ENCODE measurements around the gene FSCN2.

Gene FSCN2

GRCh38 chr17:81513753-81514488 is 14.3 kb upstream of the FSCN2 start:
- DNase-seq = peak; percentile 82

- DNase-seq = no peak
These were observed 13.8 kb upstream of the FSCN2 start for GRCh38 chr17:81514489-81514738.

DNA sequence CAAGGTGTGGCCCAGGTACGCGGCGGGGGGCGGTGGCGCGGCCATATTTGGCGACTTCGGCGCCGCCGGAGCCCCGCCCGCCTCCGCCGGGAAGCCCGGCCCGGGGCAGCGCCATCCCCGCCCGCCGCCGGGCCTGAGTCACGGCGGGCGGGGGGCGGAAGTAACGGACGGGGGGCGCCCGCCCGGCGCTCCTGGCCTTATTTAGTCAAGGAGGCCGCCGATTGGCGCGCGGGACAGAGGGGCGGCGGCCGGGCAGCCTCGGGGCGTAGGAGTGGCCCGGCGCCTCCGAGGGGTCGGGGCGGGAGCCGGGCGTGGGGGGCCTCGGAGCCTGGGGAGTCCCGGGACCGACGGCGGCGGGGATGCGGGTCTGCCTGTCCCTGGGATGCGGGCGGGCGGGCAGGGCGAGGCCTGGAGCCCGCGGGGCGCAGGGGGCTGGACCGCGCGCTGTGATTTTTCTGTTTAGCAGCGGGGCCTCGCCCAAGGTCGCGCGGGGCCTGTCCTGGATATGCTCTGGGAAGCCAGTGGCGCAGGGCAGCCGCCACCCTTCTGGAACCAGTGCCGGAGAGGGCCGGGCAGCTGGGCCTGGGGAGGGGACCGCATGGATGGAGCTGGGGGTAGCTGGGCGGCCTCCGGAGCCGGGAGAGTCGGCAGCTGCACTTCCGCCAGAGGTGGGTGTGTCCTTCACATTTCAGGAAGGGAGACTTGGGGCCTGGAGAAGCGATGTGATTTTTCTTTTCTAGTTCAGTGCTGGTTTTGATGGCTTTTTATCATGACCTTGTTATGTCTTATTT is 13.2 kb upstream of the FSCN2 start:
- DNase-seq = peak; percentile 96

DNA sequence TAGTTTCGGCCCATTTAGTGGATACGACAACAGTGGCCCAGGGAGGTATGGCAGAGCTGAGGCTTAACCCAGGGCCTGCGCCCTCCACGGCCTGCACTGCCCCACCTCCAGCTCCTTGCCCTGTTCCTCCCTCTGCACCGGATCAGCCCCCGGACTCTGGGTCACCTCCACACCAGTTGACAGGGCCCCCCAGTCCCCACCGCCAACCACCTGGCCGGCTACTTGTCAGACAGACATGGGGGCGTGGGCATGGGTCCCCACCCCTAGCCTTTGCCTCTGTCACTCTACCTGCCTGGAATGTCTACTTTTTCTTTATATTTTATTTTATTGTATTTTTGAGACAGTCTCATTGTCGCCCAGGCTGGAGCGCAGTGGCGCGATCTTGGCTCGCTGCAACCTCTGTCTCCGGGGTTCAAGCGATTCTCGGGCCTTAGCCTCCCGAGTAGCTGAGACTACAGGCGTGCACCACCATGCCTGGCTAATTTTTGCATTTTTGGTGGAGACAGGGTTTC is 12.6 kb upstream of the FSCN2 start:
- no peak for DNase-seq

GRCh38 chr17:81516439-81516838 is 11.7 kb upstream of the FSCN2 start:
- no peak for DNase-seq

GRCh38 chr17:81517009-81517338 is 11.2 kb upstream of the FSCN2 start:
- DNase-seq = no peak

DNA sequence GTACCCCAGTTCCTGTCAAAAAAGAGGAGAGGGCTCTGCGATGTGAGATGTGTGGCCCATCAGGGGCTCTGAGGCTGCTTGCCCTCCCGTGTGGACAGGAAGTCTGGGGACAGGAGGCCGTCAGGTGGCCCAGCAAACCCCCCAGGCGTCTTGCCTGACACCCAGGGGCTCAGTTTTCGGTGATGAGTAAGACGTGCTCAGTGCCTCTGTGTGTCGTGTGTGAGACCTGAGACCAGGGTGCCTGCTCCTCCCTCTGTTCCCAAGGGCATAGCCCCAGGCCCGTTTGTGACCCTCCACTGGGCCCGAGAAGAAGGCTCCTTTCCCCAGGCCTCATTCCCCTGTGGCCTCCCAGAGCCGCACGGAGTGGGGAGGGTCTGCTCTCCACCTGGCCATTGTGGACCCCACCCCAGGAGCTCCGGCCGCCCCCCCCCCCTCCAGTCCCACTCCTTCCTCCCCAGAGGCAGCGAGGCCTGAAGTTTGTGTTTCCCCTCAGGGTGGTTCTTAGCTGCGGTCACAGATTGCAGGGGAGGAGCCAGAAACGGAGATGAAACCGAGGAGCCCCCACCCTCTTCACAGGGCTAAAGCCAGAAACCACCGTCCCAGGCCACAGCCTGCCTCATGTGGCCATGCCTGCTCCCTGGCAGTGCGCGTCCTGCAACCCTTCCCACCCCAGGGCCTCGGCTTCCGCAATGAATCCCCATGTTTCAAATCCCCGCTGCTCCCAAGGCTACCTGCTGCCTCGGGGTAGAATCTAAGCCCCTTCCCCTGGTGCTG is 10.7 kb upstream of the FSCN2 start:
- no peak for DNase-seq

GRCh38 chr17:81518113-81518784 is 9.9 kb upstream of the FSCN2 start:
- DNase-seq = no peak

DNA sequence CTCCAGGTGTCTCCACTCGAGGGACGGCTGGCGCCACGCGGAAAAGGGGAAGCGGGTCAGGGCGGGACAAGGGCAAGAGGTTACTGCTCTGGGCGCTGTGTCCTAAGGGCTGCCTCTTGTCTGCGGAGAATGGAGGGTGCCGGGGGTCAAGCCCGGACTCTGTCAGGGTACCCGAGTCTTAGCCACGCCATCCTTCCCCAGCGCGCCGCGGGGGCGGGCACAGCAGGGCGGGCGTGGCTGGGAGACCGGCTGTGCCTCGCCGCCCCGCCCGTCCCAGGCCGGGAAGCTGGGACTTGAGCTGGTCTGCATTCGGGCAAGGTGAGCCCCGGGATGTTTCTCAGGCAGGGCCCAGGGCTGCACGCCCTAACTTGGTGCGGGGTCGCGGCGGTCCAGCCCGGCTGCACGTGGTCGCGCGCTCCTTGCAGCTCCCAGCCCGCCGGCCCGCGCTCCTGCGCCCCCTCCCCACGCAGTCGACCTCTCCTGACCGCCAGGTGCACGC is 9.3 kb upstream of the FSCN2 start:
- no peak for DNase-seq

- DNase-seq = no peak
These were observed 8.7 kb upstream of the FSCN2 start for GRCh38 chr17:81519284-81520020.

- no peak for DNase-seq
These were observed 7.9 kb upstream of the FSCN2 start for GRCh38 chr17:81520021-81520901.

GRCh38 chr17:81522491-81523401 is 5.4 kb upstream of the FSCN2 start:
- no peak for DNase-seq

DNA sequence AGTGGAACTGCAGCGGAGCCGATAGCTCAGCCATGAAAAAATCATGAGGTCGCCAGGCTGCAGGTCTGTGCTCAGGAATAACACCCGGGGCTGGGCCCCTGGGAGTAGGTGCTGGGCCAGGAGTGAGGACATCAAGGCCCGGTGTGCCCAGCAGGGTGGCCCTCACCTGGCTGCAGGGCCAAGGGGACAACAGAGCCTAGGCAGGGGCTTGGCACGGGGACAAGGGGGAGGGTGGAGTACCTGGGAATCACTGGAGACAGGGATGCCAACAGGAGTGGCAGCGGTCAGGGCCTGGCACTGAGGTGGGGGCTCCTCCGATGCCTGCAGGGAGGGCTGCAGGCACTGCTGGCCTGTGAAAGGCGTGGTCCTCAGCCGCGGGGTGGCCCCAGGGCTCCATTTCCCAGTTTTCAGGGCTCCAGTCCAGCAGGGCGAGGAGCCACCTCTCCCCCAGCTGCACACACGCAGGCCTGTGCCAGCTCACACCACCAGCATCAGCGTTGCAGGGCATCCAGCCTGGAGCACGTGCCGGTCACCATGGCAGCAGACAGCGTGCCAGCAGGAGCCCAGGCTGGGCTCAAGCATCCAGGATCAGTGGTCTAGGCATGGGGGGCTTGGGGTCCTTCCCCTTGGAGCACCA is 4.7 kb upstream of the FSCN2 start:
- DNase-seq = peak; percentile 51

DNA sequence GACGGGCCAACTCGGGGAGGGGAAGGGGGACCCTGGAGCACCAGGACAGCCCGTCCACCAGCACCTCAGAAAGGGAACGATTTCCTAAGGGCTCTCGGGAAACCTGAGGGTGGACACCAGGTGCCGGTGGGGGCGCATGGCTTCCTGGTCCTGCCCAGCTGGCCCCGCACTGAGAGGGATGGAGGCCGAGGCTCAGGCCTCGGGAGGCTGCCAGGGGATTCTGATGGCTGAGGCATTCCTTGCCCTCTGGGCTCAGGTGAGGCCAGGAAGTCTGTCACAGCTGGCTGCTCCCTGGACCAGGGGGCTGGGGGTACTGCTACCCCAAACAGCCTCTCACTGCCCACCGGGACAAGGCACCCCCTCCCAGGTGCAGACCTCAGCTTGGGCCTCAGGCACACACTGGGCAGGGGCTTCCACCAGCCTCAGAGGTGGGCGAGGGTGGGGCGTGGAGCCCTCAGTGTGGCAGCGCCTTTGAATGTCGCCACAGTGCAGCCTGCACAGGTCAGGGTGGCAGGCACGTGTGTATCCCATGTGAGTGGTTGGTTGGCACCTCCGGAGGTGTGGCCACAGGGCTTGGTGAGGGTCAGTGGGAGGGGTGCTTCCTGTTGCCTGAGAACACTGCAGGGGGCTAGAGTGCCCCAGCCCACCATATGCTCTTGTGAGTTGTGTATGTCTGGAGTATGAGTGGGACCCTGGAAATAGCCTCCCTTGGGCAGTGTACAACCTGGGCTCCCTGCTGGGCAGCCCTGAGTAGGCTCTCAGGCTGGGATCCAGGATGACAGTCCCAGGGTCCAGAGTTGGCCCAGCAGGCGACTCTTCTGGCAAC is 3.9 kb upstream of the FSCN2 start:
- no peak for DNase-seq

- no peak for DNase-seq
These were observed 3.4 kb upstream of the FSCN2 start for GRCh38 chr17:81524865-81525159.

- DNase-seq = no peak
These were observed 1.3 kb upstream of the FSCN2 start for GRCh38 chr17:81526662-81527571.

DNA sequence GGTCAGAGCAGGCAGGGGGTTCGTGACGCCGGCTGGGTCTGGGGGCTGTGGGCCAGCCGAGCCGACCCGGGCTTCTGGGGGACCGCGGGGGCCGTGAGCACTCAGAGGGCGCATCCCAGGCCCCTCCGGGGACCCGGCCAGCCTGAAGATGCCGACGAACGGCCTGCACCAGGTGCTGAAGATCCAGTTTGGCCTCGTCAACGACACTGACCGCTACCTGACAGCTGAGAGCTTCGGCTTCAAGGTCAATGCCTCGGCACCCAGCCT is 140 bp downstream of the FSCN2 start:
- DNase-seq = no peak
